Testis (tissue), 2 donors: Measurements from ENCODE around the gene POLR1A.

Experiments used
- POLR2A ChIP-seq: fragments of 450-650 bp; IDR thresholded peaks from one replicate; pipeline ENCODE4 v1.6.1; 2017; ENCODE audit warnings: antibody characterized with exemption, mild to moderate bottlenecking, moderate library complexity
- TF ChIP-seq, protein P1 (sequence below), 3 experiments: fragments of 450-650 bp in 2 of 3; fragments of 200-600 bp in 1 of 3; sonication (generic) in 1 of 3; IDR thresholded peaks; one replicate each; pipeline ENCODE4 v1.5.1; 2016 to 2019; ENCODE audit warnings: antibody characterized with exemption in 3 of 3, mild to moderate bottlenecking in 2 of 3, moderate library complexity in 1 of 3

DNA sequence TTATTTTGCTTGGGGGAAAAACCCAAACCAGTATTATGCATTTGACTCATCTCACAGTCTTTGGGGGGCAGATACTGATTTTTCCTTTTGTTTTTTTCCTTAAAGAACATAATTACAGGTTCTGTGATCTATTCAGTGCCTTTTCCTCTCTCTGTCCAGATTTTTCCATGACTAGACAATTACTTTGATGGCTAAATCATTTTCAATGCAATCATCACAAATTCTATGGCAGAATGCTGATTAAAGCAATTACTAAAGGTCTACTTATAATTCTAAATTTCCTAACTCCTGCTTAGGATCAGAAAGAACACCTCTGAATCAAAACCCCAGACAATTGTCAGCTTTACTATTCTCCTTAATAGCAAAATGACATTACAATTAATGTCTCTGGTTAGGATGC, 38.8 kb downstream of the POLR1A start:
- TF ChIP-seq, protein P1, sequence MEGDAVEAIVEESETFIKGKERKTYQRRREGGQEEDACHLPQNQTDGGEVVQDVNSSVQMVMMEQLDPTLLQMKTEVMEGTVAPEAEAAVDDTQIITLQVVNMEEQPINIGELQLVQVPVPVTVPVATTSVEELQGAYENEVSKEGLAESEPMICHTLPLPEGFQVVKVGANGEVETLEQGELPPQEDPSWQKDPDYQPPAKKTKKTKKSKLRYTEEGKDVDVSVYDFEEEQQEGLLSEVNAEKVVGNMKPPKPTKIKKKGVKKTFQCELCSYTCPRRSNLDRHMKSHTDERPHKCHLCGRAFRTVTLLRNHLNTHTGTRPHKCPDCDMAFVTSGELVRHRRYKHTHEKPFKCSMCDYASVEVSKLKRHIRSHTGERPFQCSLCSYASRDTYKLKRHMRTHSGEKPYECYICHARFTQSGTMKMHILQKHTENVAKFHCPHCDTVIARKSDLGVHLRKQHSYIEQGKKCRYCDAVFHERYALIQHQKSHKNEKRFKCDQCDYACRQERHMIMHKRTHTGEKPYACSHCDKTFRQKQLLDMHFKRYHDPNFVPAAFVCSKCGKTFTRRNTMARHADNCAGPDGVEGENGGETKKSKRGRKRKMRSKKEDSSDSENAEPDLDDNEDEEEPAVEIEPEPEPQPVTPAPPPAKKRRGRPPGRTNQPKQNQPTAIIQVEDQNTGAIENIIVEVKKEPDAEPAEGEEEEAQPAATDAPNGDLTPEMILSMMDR (IDR thresholded peaks at IDR 0.05): no peak
- no peak for TF ChIP-seq POLR2A
